Fibroblast of skin of right quadriceps (primary cell): ENCODE results near the gene LPCAT1.

Experiments used
- DNase-seq: peaks from one replicate; pipeline ENCODE4 v3.0.0-alpha.2; 2013

The LPCAT1 gene

GRCh38 chr5:1419476-1420210 lies 104.1 kb downstream of the LPCAT1 start:
- DNase-seq, result no peak

- no peak for DNase-seq
Observed at GRCh38 chr5:1418921-1419280, 104.9 kb downstream of the LPCAT1 start.

GRCh38 chr5:1418238-1418920 lies 105.4 kb downstream of the LPCAT1 start:
- no peak for DNase-seq

GRCh38 chr5:1417586-1418225 lies 106.1 kb downstream of the LPCAT1 start:
- DNase-seq, result no peak

- no peak for DNase-seq
Observed at GRCh38 chr5:1416856-1417469, 106.8 kb downstream of the LPCAT1 start.

- no peak for DNase-seq
Observed at GRCh38 chr5:1415626-1416360, 108.0 kb downstream of the LPCAT1 start.

- no peak for DNase-seq
Observed at GRCh38 chr5:1415059-1415425, 108.7 kb downstream of the LPCAT1 start.

- no peak for DNase-seq
Observed at GRCh38 chr5:1414311-1415058, 109.3 kb downstream of the LPCAT1 start.

GRCh38 chr5:1413611-1414241 lies 110.0 kb downstream of the LPCAT1 start:
- no peak for DNase-seq

GRCh38 chr5:1413211-1413610 lies 110.5 kb downstream of the LPCAT1 start:
- DNase-seq, result no peak

- no peak for DNase-seq
Observed at GRCh38 chr5:1412621-1413020, 111.1 kb downstream of the LPCAT1 start.

- DNase-seq, result no peak
Observed at GRCh38 chr5:1412163-1412562, 111.6 kb downstream of the LPCAT1 start.
